Panc1 (cell line): ENCODE results near the gene TXK. TPM values are rescaled to one million over a fixed set of nuclear protein-coding genes. Genes with fewer than 3 reads are reported as not detected.

ENCODE experiments used
- ATAC-seq: fragments of 200-7000 bp; cut with Tn5 transposase; 2 replicates; pipeline ENCODE4 v1.9.1; 2020; ENCODE audit warnings: mild to moderate bottlenecking, moderate library complexity
- BruUV-seq: library from RNA; stranded (reverse); fragments of 400-500 nt; replicated peaks from 2 replicates; lab custom pipeline; 2021; lab: Mats Ljungman, UMichigan
- CTCF ChIA-PET: fragments of 300-600 bp; sonication (Branson Sonifier 250); formaldehyde crosslinking; loops from one replicate; lab custom pipeline; 2022; ENCODE audit warnings: antibody characterized with exemption; lab: Charles Lee
- POLR2A ChIA-PET: fragments of 300-600 bp; sonication (Branson Sonifier 250); formaldehyde crosslinking; loops from one replicate; lab custom pipeline; 2022; ENCODE audit warnings: antibody characterized with exemption; lab: Charles Lee
- DNase-seq: peaks from one replicate; pipeline ENCODE4 v3.0.0-alpha.2; 2010; ENCODE audit warnings: low read depth, low spot score
- H3K27ac ChIP-seq: 2 replicates; pipeline ENCODE4 v1.5.1; 2011; ENCODE audit warnings: mild to moderate bottlenecking, low read length, inconsistent platforms
- H3K27me3 ChIP-seq: fragments of 200-500 bp; sonication (Bioruptor generic); 2 replicates; pipeline ENCODE4 v1.6.0; 2014; ENCODE audit warnings: low read length, inconsistent platforms; ENCODE audit not compliant: control insufficient read depth, insufficient read depth
- H3K36me3 ChIP-seq: fragments of 200-500 bp; sonication (Bioruptor generic); 2 replicates; pipeline ENCODE4 v1.5.1; 2014; ENCODE audit warnings: inconsistent platforms, mild to moderate bottlenecking, low read length, moderate library complexity; ENCODE audit not compliant: control insufficient read depth, insufficient read depth
- H3K4me1 ChIP-seq: 2 replicates; pipeline ENCODE4 v1.5.1; 2011; ENCODE audit warnings: inconsistent platforms, mild to moderate bottlenecking, low read length, moderate library complexity; ENCODE audit not compliant: control insufficient read depth, insufficient read depth
- H3K4me3 ChIP-seq, 2 experiments: 2 replicates each; pipeline ENCODE4 v1.5.1; 2011 to 2012; ENCODE audit warnings: low read depth in 2 of 2, low read length in 2 of 2, mild to moderate bottlenecking in 2 of 2, inconsistent platforms in 1 of 2, moderate library complexity in 1 of 2
- H3K9me3 ChIP-seq: fragments of 200-500 bp; sonication (Bioruptor generic); 2 replicates; pipeline ENCODE4 v1.5.1; 2014; ENCODE audit warnings: low read depth, mild to moderate bottlenecking, inconsistent platforms, low read length, moderate library complexity; ENCODE audit not compliant: control insufficient read depth, insufficient read depth
- POLR2AphosphoS5 ChIP-seq: IDR thresholded peaks from 2 replicates; pipeline ENCODE4 v1.6.1; 2012; ENCODE audit warnings: mild to moderate bottlenecking, low read depth, low read length, moderate library complexity
- REST ChIP-seq, 2 experiments: IDR thresholded peaks; 2 replicates each; pipeline ENCODE4 v1.6.1; 2011 to 2012; ENCODE audit warnings: low read depth in 2 of 2, control low read depth in 1 of 2, low read length in 1 of 2, mild to moderate bottlenecking in 1 of 2, moderate library complexity in 1 of 2; ENCODE audit not compliant: insufficient read depth in 1 of 2
- SIN3A ChIP-seq: IDR thresholded peaks from 2 replicates; pipeline ENCODE4 v1.6.1; 2012; ENCODE audit warnings: low read depth, mild to moderate bottlenecking, low read length, moderate library complexity, borderline replicate concordance; ENCODE audit not compliant: insufficient read depth
- TCF7L2 ChIP-seq: IDR thresholded peaks from 2 replicates; pipeline ENCODE4 v1.6.1; 2011; ENCODE audit warnings: mild to moderate bottlenecking, low read depth, low read length, inconsistent platforms
- in situ Hi-C: cut with HindIII; loops from 2 replicates; pipeline ENCODE4 v1.10.0; 2016; ENCODE audit warnings: low sequenced_read_pairs, low pct_unique_long_range_greater_than_20kb
- intact Hi-C: fragments of 100-400 bp; cut with micrococcal nuclease; formaldehyde crosslinking; loops from one replicate; pipeline ENCODE4 v1.10.0; 2022; ENCODE audit not compliant: unreplicated experiment
- total RNA-seq: library from RNA; stranded (reverse); gene quantifications from one replicate; pipeline ENCODE4 v1.2.1, GENCODE V29; 2021; ENCODE audit not compliant: unreplicated experiment
- TF ChIP-seq, protein P1 (sequence below): fragments of 450-650 bp; IDR thresholded peaks from 2 replicates; pipeline ENCODE4 v1.5.1; 2017; ENCODE audit warnings: mild to moderate bottlenecking

Gene TXK
- total RNA-seq, 1 experiment from 2014 or later: 0.26 TPM

DNA sequence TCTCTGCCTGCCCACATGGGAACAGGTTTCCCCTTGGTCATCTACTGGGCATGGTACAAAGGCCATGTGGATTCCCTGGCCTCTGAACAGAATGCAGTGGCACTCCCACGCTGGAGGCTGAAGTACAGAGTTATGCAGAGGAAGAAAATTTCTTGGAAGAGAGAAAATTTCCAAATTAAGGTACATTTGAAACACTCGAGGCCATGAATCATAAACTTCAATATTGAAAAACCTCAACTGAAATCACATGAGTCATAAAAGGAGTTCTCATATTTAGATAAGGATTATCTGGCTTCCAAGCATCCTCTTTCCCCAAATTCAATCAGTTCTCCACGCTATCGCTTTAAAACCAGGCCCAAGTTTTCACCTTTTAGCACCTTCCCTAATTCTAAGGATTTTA is 28.1 kb upstream of the TXK start:
- intact Hi-C loops: no loop called here
- H3K36me3 ChIP-seq: no peaks in the 10 kb centered on the region
- H3K27ac ChIP-seq: no peak overlapping the region
- H3K27me3 ChIP-seq: no peaks in the 10 kb centered on the region
- ChIA-PET CTCF (no interaction called here), POLR2A (no interaction called here)
- TF ChIP-seq, protein P1, sequence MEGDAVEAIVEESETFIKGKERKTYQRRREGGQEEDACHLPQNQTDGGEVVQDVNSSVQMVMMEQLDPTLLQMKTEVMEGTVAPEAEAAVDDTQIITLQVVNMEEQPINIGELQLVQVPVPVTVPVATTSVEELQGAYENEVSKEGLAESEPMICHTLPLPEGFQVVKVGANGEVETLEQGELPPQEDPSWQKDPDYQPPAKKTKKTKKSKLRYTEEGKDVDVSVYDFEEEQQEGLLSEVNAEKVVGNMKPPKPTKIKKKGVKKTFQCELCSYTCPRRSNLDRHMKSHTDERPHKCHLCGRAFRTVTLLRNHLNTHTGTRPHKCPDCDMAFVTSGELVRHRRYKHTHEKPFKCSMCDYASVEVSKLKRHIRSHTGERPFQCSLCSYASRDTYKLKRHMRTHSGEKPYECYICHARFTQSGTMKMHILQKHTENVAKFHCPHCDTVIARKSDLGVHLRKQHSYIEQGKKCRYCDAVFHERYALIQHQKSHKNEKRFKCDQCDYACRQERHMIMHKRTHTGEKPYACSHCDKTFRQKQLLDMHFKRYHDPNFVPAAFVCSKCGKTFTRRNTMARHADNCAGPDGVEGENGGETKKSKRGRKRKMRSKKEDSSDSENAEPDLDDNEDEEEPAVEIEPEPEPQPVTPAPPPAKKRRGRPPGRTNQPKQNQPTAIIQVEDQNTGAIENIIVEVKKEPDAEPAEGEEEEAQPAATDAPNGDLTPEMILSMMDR: no peak
- TF ChIP-seq TCF7L2 (no peak), SIN3A (no peak), REST (IDR thresholded peaks at IDR 0.05; ENCODE audit: insufficient read depth in 1 of 2, low read depth in 2 of 2, low read length in 1 of 2) (no peak), POLR2AphosphoS5 (no peak)
- in situ Hi-C loops: no loop called here
- ATAC-seq: no peak
- DNase-seq: no peak
- no peak overlapping the region for H3K4me3 ChIP-seq
- H3K4me1 ChIP-seq: no peaks in the 10 kb centered on the region
- H3K9me3 ChIP-seq: no peaks in the 10 kb centered on the region
- BruUV-seq: no TSS peak

DNA sequence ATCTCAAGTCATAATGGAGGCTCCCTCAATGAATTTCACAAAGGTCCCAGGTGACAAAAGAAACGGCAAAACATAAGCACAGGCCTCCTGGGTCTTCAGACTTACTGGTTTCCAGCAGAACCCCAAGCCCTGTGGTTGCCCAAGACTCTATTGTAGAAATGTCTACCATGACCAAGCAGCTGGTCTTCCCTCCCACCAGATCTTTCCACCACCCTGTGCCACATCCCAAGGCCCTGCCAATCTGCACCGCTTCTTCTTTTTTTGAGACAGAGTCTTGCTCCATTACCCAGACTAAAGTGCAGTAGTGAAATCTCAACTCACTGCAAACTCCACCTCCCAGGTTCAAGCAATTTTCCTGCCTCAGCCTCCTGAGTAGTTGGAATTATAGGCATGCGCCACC is 23.2 kb upstream of the TXK start:
- no peaks in the 10 kb centered on the region for H3K4me1 ChIP-seq
- CTCF ChIA-PET: no interaction called here
- no peak for DNase-seq
- H3K27ac ChIP-seq: no peak overlapping the region
- H3K27me3 ChIP-seq: no peaks in the 10 kb centered on the region
- in situ Hi-C loops: no loop called here
- H3K9me3 ChIP-seq: peaks cover 3% of the 10 kb centered on the region; the same call in 1 of the 2 replicates
- POLR2A ChIA-PET: no interaction called here
- H3K4me3 ChIP-seq: no peak overlapping the region
- BruUV-seq: no TSS peak
- no peak for TF ChIP-seq REST (IDR thresholded peaks at IDR 0.05; ENCODE audit: insufficient read depth in 1 of 2, low read depth in 2 of 2, low read length in 1 of 2)
- no peak for TF ChIP-seq SIN3A
- TF ChIP-seq, protein P1: no peak
- no peak for TF ChIP-seq TCF7L2
- TF ChIP-seq POLR2AphosphoS5: no peak
- no peak for ATAC-seq
- H3K36me3 ChIP-seq: no peaks in the 10 kb centered on the region
- intact Hi-C loops: no loop called here
